Adrenal gland (tissue), 5 donors: ENCODE data around the gene SPAG6.

ENCODE experiments used
- POLR2A ChIP-seq, 2 donors: fragments of 450-650 bp; IDR thresholded peaks; one replicate each; pipeline ENCODE4 v1.6.1; 2017; ENCODE audit warnings: antibody characterized with exemption in 2 of 2, mild to moderate bottlenecking in 2 of 2, moderate library complexity in 1 of 2
- TF ChIP-seq, protein P1 (sequence below), 6 experiments: fragments of 450-650 bp in 4 of 6; fragments of 200-600 bp in 2 of 6; sonication (generic) in 1 of 6; IDR thresholded peaks; 1 replicate in 5 of 6; 2 replicates in 1 of 6; pipeline versions ENCODE4 v1.5.1 to v1.8.0; 2016 to 2021; ENCODE audit warnings: antibody characterized with exemption in 6 of 6, mild to moderate bottlenecking in 2 of 6, moderate library complexity in 1 of 6
- donor health status: DM: no; HTN: no; CAD: no.

DNA sequence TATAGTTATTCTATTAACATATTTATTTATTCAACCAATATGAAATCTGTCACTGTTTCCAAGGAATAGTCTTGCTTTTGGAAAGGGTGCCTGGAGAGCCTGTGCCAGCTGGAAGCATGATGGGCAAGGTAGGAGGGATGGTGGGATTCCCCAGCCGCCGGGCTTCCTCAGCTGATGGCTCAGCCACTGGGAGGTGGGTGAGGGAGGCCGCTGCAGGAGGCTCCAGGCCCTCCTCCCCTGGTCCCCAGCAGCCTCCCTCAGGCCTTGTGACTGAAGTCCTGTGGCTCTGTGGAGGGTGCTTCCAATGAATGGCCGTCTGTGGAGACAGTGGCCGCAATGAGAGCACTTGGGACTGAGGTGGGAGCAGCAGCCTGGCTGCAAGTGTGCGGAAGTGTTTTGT is 27.0 kb downstream of the SPAG6 start:
- TF ChIP-seq, protein P1, sequence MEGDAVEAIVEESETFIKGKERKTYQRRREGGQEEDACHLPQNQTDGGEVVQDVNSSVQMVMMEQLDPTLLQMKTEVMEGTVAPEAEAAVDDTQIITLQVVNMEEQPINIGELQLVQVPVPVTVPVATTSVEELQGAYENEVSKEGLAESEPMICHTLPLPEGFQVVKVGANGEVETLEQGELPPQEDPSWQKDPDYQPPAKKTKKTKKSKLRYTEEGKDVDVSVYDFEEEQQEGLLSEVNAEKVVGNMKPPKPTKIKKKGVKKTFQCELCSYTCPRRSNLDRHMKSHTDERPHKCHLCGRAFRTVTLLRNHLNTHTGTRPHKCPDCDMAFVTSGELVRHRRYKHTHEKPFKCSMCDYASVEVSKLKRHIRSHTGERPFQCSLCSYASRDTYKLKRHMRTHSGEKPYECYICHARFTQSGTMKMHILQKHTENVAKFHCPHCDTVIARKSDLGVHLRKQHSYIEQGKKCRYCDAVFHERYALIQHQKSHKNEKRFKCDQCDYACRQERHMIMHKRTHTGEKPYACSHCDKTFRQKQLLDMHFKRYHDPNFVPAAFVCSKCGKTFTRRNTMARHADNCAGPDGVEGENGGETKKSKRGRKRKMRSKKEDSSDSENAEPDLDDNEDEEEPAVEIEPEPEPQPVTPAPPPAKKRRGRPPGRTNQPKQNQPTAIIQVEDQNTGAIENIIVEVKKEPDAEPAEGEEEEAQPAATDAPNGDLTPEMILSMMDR (IDR thresholded peaks at IDR 0.05), result no peak
- no peak for TF ChIP-seq POLR2A (IDR thresholded peaks at IDR 0.05)
